HT1080 (cell line): ENCODE measurements around the gene DIP2C. TPM values are rescaled to one million over a fixed set of nuclear protein-coding genes. Genes with fewer than 3 reads are reported as not detected.

ENCODE experiments used
- DNase-seq: peaks from one replicate; pipeline ENCODE4 v3.0.0-alpha.2; 2015; ENCODE audit warnings: low read depth
- total RNA-seq: library from RNA; depleted of rRNA; stranded (reverse); fragments of >200 nt; shearing (Covaris generic); gene quantifications from 2 replicates; pipeline ENCODE4 v1.2.3, GENCODE V29; 2014

The DIP2C gene
- total RNA-seq, 1 experiment from 2014 or later = 3.2 TPM

DNA sequence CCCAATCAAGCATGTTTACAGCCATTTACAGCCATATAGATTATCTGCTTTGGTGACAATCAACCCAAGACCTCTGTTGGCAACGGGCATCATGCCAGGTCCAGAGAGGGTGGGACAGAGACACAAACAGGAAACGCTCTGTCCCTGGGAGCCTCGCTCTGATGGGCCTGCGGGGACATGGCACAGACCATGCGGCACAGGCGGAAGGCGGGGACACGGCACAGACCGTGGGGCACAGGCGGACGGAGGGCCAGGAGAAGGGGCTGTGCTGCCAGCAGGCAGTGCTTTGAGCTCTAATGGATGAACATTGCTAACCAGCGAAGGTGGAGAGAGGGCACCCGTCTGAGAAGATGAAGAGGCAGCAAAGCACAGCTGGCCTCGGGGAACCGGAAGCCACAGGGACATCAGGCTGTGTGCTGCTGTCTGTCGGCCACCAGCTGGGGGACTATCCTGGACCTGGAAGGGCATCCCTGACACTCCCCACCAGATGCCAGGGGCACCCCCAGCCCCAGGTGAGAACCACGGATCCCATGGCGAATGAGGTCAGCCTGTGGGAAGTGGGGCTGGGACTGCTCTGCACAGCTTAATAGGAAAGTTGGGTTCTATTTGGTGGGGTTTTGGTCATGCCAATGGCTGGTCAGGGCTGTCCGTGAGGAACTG, 61.0 kb downstream of the DIP2C start:
- no peak for DNase-seq

DNA sequence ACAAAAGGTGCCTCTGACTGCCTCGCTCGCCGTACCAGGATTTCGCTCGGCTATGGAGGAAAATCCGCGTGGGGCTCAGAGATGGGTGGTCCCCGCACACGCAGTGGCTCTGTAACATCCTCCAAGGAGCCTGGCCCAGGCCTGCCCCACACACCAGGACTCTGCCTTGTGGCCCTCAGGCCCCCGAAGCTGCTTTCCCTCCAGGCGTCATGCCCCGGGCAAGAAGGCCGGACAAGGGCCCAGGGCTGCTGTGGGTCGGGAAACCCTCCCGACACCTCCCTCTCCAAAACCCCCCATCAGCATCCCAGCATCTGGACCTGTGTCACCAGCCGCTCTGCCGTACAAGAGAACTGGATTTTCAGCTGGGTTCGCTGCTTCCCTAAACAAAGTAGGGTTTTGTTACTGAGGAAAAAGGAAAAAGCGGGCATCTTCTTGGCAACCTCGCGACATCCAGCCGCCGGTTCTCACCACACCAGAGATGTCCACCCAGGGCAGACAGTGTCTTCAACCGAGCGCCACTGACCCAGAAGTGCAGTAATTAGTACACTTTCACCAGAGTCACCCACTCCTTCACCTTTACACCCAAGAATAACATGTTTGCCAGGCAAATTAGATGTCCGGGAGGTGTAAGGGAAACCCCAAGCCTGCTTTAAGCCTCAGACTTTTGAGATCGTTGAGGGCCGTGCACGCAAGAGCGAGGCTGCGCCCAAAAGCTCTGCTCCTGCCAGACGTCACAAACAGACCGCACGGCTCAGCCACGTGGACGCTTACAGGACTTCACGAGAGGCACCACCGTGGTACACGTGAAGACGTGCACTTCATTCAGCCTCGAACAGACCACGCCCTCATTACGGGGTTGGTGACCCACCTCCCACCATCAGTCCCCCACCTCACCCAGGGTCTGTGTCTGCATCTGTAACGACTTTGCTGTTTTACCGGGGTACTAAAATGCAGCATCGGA, 62.2 kb downstream of the DIP2C start:
- no peak for DNase-seq

DNA sequence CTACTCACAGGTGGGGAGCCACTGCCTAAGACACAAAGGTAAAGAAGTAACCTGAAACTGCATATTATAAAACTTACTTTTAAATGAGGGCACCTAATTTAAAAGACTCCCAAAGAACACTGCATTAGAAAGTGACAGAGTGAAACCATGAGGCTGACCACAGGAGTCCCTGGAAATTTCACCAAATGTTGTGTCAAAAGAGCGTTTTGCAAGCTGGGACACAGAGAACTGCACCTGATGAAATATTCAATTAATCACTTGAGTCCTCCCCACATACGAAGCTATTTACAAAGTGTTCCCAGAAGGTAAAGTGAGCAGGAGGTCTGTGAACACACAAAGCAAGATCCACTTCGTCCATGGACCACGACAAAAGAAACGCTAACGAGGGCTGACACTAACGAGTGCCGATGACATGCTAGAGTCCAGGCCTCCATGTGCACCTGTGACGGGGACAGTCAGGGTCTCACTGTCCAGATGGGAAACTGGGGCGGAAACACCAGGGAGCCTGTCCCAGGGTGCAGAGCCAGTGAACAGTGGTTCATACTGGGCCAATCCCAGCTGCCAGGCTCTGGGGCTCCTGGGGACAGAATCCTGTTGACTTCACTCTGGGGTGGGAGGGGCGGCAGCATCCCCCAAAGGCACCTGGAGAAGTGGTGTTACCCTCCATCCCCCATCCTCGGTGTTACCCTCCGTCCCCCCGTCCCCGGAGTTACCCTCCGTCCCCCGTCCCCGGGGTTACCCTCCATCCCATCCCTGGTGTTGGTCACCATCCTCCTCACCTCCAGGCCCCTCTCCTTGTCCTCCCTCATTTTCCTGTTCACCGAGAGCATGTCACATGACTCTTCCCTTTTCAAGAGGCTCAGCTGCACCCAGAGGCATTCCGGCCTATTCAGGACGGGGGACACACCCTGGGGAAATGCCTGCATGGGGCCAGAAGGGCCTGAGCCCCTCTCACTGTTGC, 63.4 kb downstream of the DIP2C start:
- no peak for DNase-seq

DNA sequence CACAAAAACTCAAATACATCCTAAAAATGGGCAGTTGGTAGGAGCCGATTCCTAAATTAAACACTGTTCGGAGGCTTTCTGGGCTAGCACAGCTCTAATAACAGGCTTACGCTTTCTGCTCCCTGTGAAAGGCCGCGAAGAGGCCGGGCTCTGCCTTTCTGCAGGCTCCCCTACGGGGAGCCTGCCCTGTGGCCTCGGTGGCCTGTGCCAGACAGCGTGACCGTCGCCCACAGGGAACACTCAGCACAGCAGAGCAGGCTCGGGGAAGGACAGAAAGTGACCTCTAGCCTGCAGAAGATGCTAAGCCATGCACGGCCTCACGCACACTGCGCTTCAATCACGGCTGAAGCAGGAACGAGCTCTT, 64.2 kb downstream of the DIP2C start:
- DNase-seq = no peak

DNA sequence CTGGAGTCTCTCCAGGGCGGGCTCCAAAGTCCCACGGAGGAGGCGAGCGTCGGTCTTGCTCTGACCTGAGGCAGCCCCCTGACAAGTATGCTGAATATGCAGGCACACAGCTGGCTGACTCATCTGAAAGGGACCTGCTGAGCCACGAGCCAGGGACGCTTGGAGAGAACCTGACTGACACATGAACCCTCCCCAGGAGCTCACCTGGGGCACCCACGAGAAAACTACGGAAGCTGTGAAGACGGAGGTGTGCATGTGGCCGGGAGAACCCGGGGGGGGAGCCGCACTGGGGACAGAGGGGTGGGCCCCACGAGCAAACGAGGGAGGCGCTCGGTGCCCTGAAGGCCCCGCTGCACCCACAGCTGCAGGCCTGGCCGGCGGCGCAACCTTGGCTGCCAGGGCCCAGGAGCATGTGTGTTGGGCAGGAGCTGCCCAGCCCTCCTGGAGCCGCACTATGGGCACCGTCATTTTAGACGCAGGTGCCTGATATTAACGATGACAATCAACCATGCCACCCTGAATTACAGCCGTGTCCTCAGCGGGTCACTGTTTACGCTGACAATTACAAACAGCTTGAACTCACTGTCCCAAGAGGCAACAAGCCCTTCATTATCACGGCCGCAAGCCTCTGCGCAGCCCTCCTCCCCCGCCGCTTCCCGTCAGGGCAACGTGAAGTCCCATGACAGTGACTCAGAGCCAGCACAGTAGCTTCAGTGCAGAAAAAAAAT, 64.7 kb downstream of the DIP2C start:
- peak; percentile 85 for DNase-seq

DNA sequence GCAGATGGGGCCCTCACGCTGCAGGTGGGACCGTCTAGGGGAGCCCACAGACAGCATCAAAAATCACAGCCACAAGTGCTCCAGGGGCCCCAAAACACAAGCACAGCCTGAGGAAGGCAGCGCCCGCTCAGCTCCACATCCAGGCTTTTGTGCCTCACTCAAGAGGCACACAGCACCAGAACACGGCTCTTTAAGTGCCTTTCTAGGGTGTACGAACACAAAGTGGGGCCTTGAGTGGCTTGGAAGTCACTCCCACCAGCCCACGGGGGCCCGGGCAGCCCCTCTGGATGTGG, 65.2 kb downstream of the DIP2C start:
- DNase-seq = no peak

DNA sequence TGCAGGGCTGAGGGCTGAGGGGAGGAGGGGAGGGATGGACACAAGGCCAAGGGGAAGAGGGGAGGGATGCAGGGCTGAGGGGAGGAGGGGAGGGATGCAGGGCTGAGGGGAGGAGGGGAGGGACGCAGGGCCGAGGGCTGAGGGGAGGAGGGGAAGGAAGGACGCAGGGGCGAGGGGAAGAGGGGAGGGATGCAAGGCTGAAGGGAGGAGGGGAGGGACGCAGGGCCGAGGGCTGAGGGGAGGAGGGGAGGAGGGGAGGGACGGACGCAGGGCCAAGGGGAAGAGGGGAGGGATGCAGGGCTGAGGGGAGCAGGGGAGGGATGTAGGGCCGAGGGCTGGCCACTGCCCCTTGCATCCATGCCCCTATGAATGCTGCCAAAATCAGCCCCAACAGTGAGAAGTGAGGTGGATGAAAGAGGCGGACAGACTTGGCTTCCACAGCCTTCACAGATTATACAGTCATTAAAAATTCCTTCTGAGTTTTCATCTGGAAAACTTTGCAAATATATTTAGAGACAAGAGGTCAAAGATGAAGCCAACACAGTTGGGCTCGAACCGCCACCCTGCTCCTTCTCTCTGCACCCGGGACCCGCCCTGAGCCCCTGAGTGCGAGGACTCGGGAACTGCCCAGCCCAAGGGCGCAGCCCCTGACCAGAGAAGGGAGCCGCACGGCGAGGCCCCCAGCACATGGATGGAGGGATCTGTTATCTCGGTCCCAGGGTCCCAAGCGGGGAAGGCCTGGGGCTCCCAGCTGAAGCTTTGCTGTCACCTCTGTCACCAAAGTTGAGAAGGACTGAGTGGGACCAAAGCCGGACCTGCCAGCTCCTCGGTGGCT, 65.8 kb downstream of the DIP2C start:
- no peak for DNase-seq

DNA sequence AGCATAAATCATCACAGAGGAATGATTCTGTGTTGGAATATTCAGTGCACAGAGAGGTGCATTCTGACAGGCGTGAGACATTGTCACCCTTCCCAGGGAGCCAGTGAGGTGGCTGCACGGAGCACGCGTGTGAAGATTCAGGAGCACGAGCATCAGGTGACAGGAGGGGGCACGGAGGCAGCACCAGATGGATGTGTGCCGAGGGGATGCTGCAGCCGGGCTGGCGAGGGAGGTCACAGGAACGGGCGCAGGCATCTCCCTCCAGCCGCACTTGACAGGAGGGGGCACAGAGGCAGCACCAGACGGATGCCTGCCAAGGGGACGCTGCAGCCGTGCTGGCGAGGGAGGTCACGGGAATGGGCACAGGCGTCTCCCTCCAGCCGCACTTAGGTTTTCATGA, 66.5 kb downstream of the DIP2C start:
- no peak for DNase-seq

DNA sequence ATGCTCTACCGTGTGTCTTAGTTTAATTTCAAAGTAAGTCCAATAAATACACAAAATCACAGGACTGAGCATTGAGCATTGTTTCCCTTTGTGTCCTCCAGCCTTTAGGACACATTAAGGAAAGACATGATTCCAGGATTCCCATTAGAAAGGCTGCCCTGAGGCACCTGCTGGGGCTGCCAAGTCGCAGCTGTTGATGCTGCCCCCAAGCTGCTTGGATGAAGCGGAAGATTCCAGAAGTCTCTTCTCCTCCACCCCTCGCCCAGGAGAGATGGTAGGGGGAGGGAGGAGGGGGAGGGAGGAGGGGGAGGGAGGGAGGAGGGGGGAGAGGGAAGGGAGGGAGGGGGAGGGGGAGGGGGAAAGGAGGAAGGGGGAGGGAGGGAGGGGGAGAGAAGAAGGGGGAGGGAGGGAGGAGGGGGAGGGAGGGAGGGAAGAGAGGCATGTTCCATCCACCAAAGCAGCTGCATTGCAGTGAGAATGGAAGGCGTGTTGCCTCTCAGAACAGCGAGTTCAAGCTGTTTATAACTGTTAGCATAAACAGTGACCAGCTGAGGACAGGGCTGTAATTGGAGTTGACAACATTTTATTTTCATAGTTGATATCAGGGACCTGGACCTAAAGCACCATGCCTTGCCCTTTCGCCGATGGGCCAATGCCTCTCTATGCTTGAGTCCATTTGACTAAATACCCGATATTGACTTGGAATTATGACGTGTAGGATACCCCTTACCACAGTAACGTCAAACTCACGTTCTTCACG, 67.3 kb downstream of the DIP2C start:
- DNase-seq = no peak

DNA sequence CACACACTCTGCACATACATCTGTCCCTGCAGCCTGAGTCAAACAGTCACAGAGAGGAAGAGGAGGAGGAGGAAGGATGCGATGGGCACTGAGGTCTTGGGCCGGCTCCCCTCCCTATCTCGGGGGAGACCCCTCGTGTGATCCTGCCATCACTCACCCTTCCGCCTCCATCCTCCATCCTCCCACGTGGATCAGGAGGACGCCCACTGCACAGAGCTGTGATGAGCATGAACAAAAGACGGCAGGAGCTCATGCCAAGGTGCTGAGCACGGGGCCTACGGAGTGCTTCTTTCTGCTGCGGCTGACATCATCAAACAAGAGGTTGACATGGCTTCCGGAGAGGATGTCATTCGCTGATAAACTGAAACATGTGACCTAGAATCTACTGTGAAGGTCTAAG, 68.0 kb downstream of the DIP2C start:
- no peak for DNase-seq

DNA sequence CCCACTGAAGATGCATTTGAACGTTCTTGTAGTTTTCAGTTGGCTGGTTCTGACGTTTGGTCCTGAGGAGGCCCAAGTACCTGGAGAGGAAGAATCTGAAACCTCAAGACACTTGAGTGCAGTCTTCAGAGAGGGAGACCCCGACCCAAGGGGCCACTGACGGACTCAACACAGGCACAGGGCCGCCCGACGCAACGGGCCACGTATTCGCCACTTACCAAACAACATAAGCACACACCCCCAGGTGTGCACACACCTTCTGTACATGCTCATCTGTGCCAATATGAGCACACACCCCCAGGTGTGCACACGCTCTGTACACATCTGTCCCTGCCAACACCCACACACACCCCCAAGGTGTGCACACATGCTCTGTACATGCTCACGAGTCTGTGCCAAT, 68.5 kb downstream of the DIP2C start:
- no peak for DNase-seq

DNA sequence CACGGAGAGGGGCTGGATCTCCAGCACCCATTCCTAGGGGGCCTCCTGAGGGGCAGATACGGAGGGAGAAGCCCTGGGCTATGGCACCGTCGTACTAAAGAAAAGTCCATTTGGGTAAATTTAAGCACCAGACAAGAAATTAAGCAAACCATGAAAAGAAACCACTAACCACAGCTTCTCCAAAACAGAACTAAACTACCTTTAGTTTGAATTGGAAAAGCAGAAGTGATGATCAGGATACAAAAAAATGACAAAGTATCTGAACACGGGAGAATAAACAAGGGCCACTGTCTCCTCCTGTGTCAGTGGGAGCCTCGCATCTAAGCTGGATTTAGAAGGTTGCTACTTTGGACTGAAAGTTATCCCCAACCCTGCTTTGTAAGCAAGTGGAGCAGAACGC, 69.1 kb downstream of the DIP2C start:
- no peak for DNase-seq

DNA sequence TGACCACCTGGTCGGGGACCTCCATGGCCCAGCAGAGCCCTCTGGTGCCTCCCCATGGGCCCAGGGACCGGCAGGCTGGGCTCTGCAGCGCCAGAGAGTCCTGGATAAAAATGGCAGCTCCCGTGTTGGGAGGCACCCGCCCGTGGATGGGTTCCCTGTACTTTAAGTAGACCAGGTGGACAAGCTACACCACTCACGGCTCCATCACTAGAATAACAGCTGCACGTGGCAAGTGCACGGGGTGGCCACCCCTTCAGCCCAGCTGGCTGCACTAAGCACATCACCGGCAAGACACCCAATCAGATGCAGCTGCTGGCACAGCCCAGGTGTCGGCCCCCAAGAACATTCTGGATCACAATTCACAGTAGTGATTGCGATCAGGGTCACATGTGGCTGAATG, 69.8 kb downstream of the DIP2C start:
- DNase-seq = no peak

DNA sequence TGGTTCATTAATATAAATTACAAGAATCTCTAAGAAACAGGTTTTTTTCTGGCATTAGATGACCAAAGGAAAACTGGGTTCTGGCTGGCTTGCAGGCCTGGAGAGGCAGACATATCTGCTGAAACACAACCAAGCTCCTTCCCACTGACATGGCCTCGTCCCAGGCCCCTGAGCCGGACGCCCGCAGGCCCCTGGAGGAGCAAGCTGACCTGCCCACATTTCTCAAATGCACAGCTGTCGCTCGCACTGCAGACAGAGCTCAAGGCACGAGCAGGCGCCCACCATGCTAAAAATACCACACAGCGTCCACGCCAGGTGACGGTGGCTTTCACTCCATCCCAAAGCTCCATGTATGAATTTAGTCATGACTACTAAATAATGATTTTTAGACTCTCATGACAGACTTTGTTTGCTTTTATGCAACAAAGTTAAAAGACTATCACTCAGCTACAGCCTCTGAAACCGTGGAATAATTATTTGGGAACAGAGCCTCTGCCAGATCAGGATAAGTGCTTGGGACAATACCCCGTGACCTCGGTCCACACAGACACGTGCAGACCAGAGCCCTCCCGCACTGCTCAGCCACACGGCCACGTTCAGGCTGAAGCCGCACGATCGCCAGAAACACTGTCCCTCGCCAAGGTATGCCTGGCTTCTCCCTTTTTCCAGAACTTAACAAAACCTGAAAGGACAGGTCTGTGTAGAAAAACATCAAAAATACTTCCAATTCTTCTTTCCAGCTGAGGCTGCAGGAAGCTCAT, 71.1 kb downstream of the DIP2C start:
- no peak for DNase-seq

DNA sequence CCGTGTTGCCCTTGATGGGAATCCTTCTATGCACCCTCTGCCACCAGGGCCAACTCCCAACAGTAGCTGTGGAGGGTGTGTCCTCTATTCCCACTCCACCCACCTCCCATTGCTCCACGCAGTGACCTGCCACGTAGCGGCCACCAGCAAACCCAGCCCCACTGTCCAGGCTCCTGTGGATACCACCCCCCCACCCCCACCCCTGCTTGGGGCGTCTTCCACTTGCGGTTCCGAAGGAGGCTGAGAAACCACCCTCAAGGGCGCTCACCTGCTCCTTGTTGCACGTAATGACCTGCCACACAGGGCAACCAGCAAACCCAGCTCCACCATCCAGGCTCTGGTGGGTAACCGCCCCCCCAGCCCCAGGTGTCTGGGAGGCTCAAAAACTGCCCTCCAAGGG, 72.0 kb downstream of the DIP2C start:
- DNase-seq = no peak

DNA sequence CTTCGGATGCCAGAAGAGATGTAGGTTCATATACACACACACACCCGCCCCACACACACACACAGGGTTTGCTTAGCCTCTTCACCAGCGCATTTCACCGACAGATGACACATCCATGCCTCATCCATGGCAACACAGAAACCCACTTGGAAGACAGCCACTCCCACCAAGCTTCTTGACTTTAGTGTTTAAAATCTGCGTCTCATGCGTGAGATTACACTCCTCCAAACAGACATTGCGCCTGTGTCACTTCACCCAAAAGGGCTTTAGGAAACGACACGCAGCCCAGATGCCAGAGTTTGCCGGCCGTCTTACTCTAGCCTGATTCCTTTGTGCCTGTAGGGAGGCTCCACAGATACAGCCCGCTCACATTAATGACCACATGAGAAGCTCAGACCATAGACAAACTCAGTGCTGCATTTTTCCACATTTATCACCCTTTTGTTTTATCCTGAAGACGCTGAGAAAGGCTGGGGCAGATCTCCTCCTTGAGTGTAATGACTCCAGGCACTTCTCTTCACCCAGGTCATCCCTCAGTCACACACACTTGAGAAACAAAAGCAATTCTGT, 73.8 kb downstream of the DIP2C start:
- peak; percentile 84 for DNase-seq

DNA sequence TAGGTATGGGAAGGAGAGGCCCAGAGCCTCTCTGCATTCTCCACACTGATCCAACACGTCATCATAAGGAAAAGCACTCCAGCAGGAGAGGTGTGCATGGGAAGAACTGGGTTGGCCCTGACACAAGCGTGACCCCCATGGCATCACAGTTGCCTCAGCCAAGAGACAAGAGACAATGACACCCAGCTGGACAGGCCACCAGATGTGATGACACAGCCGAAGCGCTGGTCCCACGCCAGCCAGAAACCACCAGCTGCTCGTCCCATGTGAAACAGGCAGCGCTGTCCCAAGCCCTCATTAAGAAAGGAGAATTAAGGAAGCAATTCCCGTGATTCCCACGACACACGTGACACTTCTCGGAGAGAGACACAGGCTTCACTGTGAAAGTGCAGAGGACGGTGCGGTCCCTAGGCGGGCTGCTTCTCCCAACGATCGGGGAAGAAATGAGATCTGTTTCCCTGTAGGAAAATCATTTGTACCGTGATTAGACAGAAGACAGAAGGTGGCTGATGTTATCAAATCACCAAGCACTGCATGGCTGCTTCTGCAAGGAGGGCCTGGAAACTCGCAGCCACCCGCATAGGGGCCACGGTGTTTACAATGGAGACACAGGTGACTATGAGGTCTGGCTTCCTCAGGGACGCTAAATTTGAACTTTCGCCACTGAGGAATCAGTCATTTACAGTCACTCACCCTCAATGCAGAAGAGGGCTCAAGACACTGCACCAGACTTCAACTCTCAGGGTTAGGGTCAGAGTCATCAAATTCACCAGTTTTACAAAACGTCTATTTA, 74.5 kb downstream of the DIP2C start:
- no peak for DNase-seq
